HEK293T (cell line): ENCODE data around the gene PLAGL2.

Source experiments
- BHLHE40 ChIP-seq: fragments of 450-650 bp; IDR thresholded peaks from 2 replicates; pipeline ENCODE4 v1.6.1; 2016; ENCODE audit warnings: mild to moderate bottlenecking, moderate library complexity, borderline replicate concordance
- ELF4 ChIP-seq: fragments of 450-650 bp; IDR thresholded peaks from 2 replicates; pipeline ENCODE4 v1.6.1; 2017; ENCODE audit warnings: antibody characterized with exemption
- FOXA1 ChIP-seq: fragments of 450-650 bp; IDR thresholded peaks from 2 replicates; pipeline ENCODE4 v1.6.1; 2016; ENCODE audit warnings: mild to moderate bottlenecking
- FOXM1 ChIP-seq: fragments of 450-650 bp; IDR thresholded peaks from 2 replicates; pipeline ENCODE4 v1.6.1; 2017; ENCODE audit warnings: mild to moderate bottlenecking, borderline replicate concordance
- NFRKB ChIP-seq: fragments of 450-650 bp; IDR thresholded peaks from 2 replicates; pipeline ENCODE4 v1.6.1; 2016; ENCODE audit warnings: mild to moderate bottlenecking, moderate library complexity
- SP1 ChIP-seq: fragments of 450-650 bp; IDR thresholded peaks from 2 replicates; pipeline ENCODE4 v1.6.1; 2017
- TARDBP ChIP-seq: fragments of 450-650 bp; IDR thresholded peaks from 2 replicates; pipeline ENCODE4 v1.6.1; 2016
- ZNF384 ChIP-seq: fragments of 450-650 bp; IDR thresholded peaks from 2 replicates; pipeline ENCODE4 v1.6.1; 2016

GRCh38 chr20:32249030-32249738 is 41.6 kb upstream of the PLAGL2 start:
- TF ChIP-seq FOXM1 (no peak), NFRKB (no peak), TARDBP (no peak), SP1 (no peak), FOXA1 (no peak), ZNF384 (no peak), ELF4 (no peak), BHLHE40 (no peak)
